Measurements from ENCODE around the gene SF3A1. TPM values are rescaled to one million over a fixed set of nuclear protein-coding genes. Genes with fewer than 3 reads are reported as not detected.

Gene SF3A1
- total and polyA plus RNA-seq, 2 of the 13 experiments (the other 11 are each of a cell fraction or from before 2014, with no cell fraction given) = 10.0 to 22.0 TPM

DNA sequence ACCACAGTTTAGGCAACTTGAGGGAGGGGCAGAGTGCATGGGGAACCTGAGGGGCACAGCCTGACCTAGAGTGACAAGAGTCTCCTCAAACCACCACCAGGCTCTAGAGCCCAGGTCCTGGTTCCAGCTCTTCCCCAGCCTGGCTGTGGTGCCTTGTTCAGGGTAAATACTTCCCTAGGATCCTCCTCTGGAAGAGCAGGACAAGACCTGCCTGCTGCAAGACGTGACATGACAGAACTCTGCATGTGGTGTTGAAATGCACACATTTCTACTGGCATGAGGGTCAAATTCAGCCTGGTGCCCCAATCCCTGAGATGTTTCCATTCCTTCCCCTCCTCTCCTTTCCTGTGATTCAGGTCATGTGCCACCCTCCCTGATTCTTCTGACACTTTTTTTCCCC, 43.5 kb upstream of the SF3A1 start:
- Histone ChIP-seq H4K20me1 (ENCODE audit: insufficient read depth, low read length) (no peaks in the 10 kb centered on the region), H3K79me2 (ENCODE audit: insufficient read depth, low read length) (no peaks in the 10 kb centered on the region)
- FAIRE-seq = no peak

More for the DNA sequence above, 43.5 kb upstream of the SF3A1 start:
- Histone ChIP-seq H3K4me3 (replicated peaks in 1 of 3; ENCODE audit: insufficient read depth in 1 of 3, low read depth in 2 of 3, low read length in 3 of 3) (no peak overlapping the region), H3K36me3 (replicated peaks in 1 of 2; ENCODE audit: control insufficient read depth in 1 of 2, insufficient read depth in 2 of 2, low read length in 2 of 2) (no peaks in the 10 kb centered on the region; a peak in 1 of 5 replicates), H3K4me1 (ENCODE audit: insufficient read depth, low read length) (peaks cover 70% of the 10 kb centered on the region), H3K9ac (ENCODE audit: insufficient read depth, low read depth, low read length) (no peak overlapping the region), H3K9me3 (ENCODE audit: low read length) (no peaks in the 10 kb centered on the region), H3K4me2 (ENCODE audit: low read depth, low read length) (no peak overlapping the region), H2AFZ (ENCODE audit: low read length) (no peak overlapping the region), H3K27me3 (ENCODE audit: control insufficient read depth in 1 of 2, insufficient read depth in 2 of 2, low read length in 2 of 2) (no peaks in the 10 kb centered on the region), H3K27ac (ENCODE audit: extremely low read length, insufficient read depth, low read length) (no peak overlapping the region)
- 100% methylated on average over 1 of the region's 1 CpG for WGBS (ENCODE audit: low lambda C conversion rate)
- no TSS peak for BruUV-seq (replicated peaks)
- intact Hi-C loops (cut with micrococcal nuclease; ENCODE audit: unreplicated experiment) = no loop called here
- in situ Hi-C loops (cut with HindIII; ENCODE audit: extremely low pct_ligation_motif_present, low pct_unique_long_range_greater_than_20kb) = no loop called here
- ChIA-PET POLR2A (no interaction called here), CTCF (ENCODE audit: low intra/inter-chr PET ratio, low total read pairs) (no interaction called here)
- ATAC-seq (no peak), DNase-seq (ENCODE audit: low spot score) (no peak)
- TF ChIP-seq NCOA2 (CRISPR knock-in tag; IDR thresholded peaks at IDR 0.05) (no peak), NAIF1 (CRISPR knock-in tag; IDR thresholded peaks at IDR 0.05; ENCODE audit: borderline replicate concordance) (no peak), ZNF350 (CRISPR knock-in tag; IDR thresholded peaks at IDR 0.05; ENCODE audit: borderline replicate concordance, low read depth) (no peak), HNF4G (IDR thresholded peaks at IDR 0.05; ENCODE audit: borderline replicate concordance, low read depth, low read length) (no peak), HNF4G (CRISPR knock-in tag; IDR thresholded peaks at IDR 0.05; ENCODE audit: borderline replicate concordance, low read depth) (no peak), ZNF17 (CRISPR knock-in tag; IDR thresholded peaks at IDR 0.05) (no peak), JDP2 (CRISPR knock-in tag; IDR thresholded peaks at IDR 0.05; ENCODE audit: borderline replicate concordance) (no peak), SRSF1 (optimal IDR thresholded peaks at IDR 0.05; ENCODE audit: low read depth, low read length) (no peak)
- TF ChIP-seq, protein P1, sequence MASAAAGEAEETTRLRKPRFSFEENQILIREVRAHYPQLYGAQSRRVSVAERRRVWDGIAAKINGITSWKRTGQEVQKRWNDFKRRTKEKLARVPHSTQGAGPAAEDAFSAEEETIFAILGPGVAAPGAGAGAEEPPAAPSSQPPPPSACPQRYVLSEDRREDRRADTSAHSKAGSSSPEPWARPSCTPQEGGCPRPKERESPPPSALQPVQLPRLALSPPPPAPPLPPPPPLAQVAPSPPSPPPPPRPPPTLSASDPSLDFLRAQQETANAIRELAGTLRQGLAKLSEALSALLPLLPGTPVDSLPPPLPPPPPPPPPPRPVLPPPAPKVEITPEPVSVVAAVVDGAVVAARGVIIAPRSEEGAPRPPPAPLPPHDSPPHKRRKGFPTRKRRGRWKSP (CRISPR knock-in tag; IDR thresholded peaks at IDR 0.05) = no peak
- TF ChIP-seq, protein P2, sequence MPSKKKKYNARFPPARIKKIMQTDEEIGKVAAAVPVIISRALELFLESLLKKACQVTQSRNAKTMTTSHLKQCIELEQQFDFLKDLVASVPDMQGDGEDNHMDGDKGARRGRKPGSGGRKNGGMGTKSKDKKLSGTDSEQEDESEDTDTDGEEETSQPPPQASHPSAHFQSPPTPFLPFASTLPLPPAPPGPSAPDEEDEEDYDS (CRISPR knock-in tag; IDR thresholded peaks at IDR 0.05) = no peak
- TF ChIP-seq, protein P3, sequence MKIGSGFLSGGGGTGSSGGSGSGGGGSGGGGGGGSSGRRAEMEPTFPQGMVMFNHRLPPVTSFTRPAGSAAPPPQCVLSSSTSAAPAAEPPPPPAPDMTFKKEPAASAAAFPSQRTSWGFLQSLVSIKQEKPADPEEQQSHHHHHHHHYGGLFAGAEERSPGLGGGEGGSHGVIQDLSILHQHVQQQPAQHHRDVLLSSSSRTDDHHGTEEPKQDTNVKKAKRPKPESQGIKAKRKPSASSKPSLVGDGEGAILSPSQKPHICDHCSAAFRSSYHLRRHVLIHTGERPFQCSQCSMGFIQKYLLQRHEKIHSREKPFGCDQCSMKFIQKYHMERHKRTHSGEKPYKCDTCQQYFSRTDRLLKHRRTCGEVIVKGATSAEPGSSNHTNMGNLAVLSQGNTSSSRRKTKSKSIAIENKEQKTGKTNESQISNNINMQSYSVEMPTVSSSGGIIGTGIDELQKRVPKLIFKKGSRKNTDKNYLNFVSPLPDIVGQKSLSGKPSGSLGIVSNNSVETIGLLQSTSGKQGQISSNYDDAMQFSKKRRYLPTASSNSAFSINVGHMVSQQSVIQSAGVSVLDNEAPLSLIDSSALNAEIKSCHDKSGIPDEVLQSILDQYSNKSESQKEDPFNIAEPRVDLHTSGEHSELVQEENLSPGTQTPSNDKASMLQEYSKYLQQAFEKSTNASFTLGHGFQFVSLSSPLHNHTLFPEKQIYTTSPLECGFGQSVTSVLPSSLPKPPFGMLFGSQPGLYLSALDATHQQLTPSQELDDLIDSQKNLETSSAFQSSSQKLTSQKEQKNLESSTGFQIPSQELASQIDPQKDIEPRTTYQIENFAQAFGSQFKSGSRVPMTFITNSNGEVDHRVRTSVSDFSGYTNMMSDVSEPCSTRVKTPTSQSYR (CRISPR knock-in tag; IDR thresholded peaks at IDR 0.05; ENCODE audit: borderline replicate concordance) = no peak
